ENCODE data around the gene AKAP17A.

Gene AKAP17A

DNA sequence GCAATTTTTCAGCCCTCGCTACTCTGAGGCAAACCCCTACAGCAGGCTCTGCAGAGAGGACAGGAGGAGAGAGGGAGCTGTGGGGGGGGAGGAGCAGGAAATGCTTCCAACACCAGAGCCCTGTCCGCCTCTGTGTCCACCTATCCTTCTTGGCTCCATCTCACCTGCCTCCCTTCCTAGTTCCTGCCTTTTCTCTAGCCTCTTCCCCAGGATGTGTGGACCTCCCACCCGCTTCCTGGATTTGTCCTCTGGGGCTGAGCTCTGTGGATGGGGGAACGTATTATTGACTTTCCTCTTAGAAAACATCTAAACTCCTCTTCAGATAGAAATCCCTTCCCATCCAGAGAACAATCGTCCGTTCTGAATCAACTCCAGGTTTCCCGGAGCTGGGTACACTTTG lies 37.8 kb downstream of the AKAP17A start:
- Histone ChIP-seq H3K9ac (ENCODE audit: insufficient read length, low read depth) (no peak overlapping the region), H3K27me3 (ENCODE audit: insufficient read depth, insufficient read length) (no peaks in the 10 kb centered on the region), H3K4me1 (ENCODE audit: insufficient read depth, insufficient read length) (no peaks in the 10 kb centered on the region), H3K9me3 (ENCODE audit: insufficient read depth, low read length) (no peaks in the 10 kb centered on the region), H3K4me3 (ENCODE audit: insufficient read length, low read depth) (no peak overlapping the region), H3K36me3 (ENCODE audit: insufficient read depth, insufficient read length, low read length) (no peaks in the 10 kb centered on the region)
- TF ChIP-seq YY1 (IDR thresholded peaks at IDR 0.05; ENCODE audit: insufficient read depth, insufficient read length) (no peak), ZNF274 (IDR thresholded peaks at IDR 0.05; ENCODE audit: low read depth, low read length) (no peak), SUZ12 (IDR thresholded peaks at IDR 0.05; ENCODE audit: extremely low read depth, insufficient read depth, insufficient read length) (no peak)
- DNase-seq (ENCODE audit: low read depth, low spot score), result no peak

DNA sequence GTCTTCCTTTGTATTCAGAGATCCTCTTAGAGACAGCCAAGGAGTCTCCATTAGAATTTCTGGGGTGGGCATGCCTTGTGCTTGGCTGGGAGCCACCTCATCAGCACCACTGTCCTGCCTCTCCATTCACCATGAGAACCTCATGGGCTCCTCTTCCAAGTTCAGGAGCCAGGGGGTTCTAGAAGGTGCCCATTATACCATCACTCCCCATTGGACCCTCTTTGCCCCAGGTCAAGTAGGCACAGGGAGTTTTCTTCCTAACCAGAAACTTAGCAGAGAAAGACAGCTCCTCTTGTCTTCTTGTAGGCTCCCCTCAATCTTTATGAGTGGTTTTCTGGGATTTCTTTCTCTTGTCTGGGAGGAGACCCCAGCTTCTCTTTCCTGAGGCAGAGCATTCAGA lies 54.6 kb downstream of the AKAP17A start:
- TF ChIP-seq ZNF274 (IDR thresholded peaks at IDR 0.05; ENCODE audit: low read depth, low read length), result no peak
- TF ChIP-seq YY1 (IDR thresholded peaks at IDR 0.05; ENCODE audit: insufficient read depth, insufficient read length), result no peak
- TF ChIP-seq SUZ12 (IDR thresholded peaks at IDR 0.05; ENCODE audit: extremely low read depth, insufficient read depth, insufficient read length), result no peak
- no peak for DNase-seq (ENCODE audit: low read depth, low spot score)
- Histone ChIP-seq H3K9me3 (ENCODE audit: insufficient read depth, low read length) (peaks cover 24% of the 10 kb centered on the region; the same call in 1 of the 2 replicates), H3K27me3 (ENCODE audit: insufficient read depth, insufficient read length) (no peaks in the 10 kb centered on the region), H3K9ac (ENCODE audit: insufficient read length, low read depth) (no peak overlapping the region), H3K4me1 (ENCODE audit: insufficient read depth, insufficient read length) (peaks cover 3% of the 10 kb centered on the region), H3K4me3 (ENCODE audit: insufficient read length, low read depth) (no peak overlapping the region), H3K36me3 (ENCODE audit: insufficient read depth, insufficient read length, low read length) (no peaks in the 10 kb centered on the region)

DNA sequence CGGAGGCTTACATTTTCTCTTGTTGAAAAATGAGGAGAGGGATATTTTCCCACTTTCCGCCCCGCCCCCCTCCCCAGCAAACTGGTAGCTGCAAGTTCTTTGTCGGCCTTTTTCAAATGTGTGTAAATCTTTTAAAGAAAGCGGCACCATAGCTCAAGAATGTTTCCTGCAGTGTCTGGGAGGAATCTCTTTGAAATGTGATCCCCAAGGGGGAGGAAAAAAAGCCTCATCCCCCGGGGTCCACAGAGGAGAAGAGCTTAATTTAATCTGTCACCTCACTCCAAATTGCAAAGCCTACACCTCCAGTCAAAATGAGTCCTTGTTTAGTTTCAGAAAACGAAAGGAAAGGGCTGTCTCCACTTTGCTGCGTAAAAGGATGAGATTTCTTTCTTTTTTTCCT lies 58.2 kb downstream of the AKAP17A start:
- peak overlapping the region; percentile 50 for H3K9ac ChIP-seq (ENCODE audit: insufficient read length, low read depth)
- H3K4me1 ChIP-seq (ENCODE audit: insufficient read depth, insufficient read length), result peaks cover 5% of the 10 kb centered on the region
- peaks cover 11% of the 10 kb centered on the region; the same call in 1 of the 2 replicates for H3K9me3 ChIP-seq (ENCODE audit: insufficient read depth, low read length)
- no peak for TF ChIP-seq SUZ12 (IDR thresholded peaks at IDR 0.05; ENCODE audit: extremely low read depth, insufficient read depth, insufficient read length)
- TF ChIP-seq ZNF274 (IDR thresholded peaks at IDR 0.05; ENCODE audit: low read depth, low read length), result no peak
- no peak for TF ChIP-seq YY1 (IDR thresholded peaks at IDR 0.05; ENCODE audit: insufficient read depth, insufficient read length)
- H3K27me3 ChIP-seq (ENCODE audit: insufficient read depth, insufficient read length), result no peaks in the 10 kb centered on the region
- peak; percentile 86 for DNase-seq (ENCODE audit: low read depth, low spot score)
- no peaks in the 10 kb centered on the region for H3K36me3 ChIP-seq (ENCODE audit: insufficient read depth, insufficient read length, low read length)
- no peak overlapping the region for H3K4me3 ChIP-seq (ENCODE audit: insufficient read length, low read depth)
